ENCODE results near the gene CADPS. TPM values are rescaled to one million over a fixed set of nuclear protein-coding genes. Genes with fewer than 3 reads are reported as not detected.

CADPS gene
- total RNA-seq, 1 experiment from 2014 or later: not detected

GRCh38 chr3:62797132-62797531, 78.1 kb downstream of the CADPS start:
- no peak for DNase-seq
- Mint-ChIP-seq H3K27me3 (ENCODE audit: unreplicated experiment) (no peaks in the 10 kb centered on the region), H3K27ac (ENCODE audit: unreplicated experiment) (no peak overlapping the region)

GRCh38 chr3:62795978-62796657, 79.1 kb downstream of the CADPS start:
- Mint-ChIP-seq H3K27ac (ENCODE audit: unreplicated experiment) (no peak overlapping the region), H3K4me1 (ENCODE audit: low read depth, unreplicated experiment) (no peaks in the 10 kb centered on the region), H3K4me3 (ENCODE audit: low read depth, unreplicated experiment) (no peak overlapping the region), H3K36me3 (ENCODE audit: insufficient read depth, unreplicated experiment) (no peaks in the 10 kb centered on the region), H3K9me3 (ENCODE audit: low read depth, unreplicated experiment) (peaks cover 6% of the 10 kb centered on the region), H3K27me3 (ENCODE audit: unreplicated experiment) (no peaks in the 10 kb centered on the region)
- TF ChIP-seq CTCF (IDR thresholded peaks at IDR 0.05; ENCODE audit: unreplicated experiment): no peak
- DNase-seq: no peak
- intact Hi-C loops (cut with micrococcal nuclease; ENCODE audit: unreplicated experiment): no loop called here
- BruUV-seq (replicated peaks): no TSS peak
- CTCF ChIA-PET: no interaction called here

More at GRCh38 chr3:62797132-62797531, 78.1 kb downstream of the CADPS start:
- Mint-ChIP-seq H3K4me1 (ENCODE audit: low read depth, unreplicated experiment) (no peaks in the 10 kb centered on the region), H3K36me3 (ENCODE audit: insufficient read depth, unreplicated experiment) (no peaks in the 10 kb centered on the region), H3K9me3 (ENCODE audit: low read depth, unreplicated experiment) (peaks cover 6% of the 10 kb centered on the region), H3K4me3 (ENCODE audit: low read depth, unreplicated experiment) (no peak overlapping the region)
- no peak for TF ChIP-seq CTCF (IDR thresholded peaks at IDR 0.05; ENCODE audit: unreplicated experiment)
- CTCF ChIA-PET: no interaction called here
- no TSS peak for BruUV-seq (replicated peaks)
- intact Hi-C loops (cut with micrococcal nuclease; ENCODE audit: unreplicated experiment): no loop called here

GRCh38 chr3:62793946-62794345, 81.3 kb downstream of the CADPS start:
- no peak for TF ChIP-seq CTCF (IDR thresholded peaks at IDR 0.05; ENCODE audit: unreplicated experiment)
- Mint-ChIP-seq H3K9me3 (ENCODE audit: low read depth, unreplicated experiment) (peaks cover 6% of the 10 kb centered on the region), H3K27me3 (ENCODE audit: unreplicated experiment) (no peaks in the 10 kb centered on the region), H3K27ac (ENCODE audit: unreplicated experiment) (no peak overlapping the region), H3K4me1 (ENCODE audit: low read depth, unreplicated experiment) (no peaks in the 10 kb centered on the region), H3K4me3 (ENCODE audit: low read depth, unreplicated experiment) (no peak overlapping the region), H3K36me3 (ENCODE audit: insufficient read depth, unreplicated experiment) (no peaks in the 10 kb centered on the region)
- CTCF ChIA-PET: no interaction called here
- no peak for DNase-seq
- intact Hi-C loops (cut with micrococcal nuclease; ENCODE audit: unreplicated experiment): no loop called here
- BruUV-seq (replicated peaks): no TSS peak

GRCh38 chr3:62785384-62785783, 89.8 kb downstream of the CADPS start:
- BruUV-seq (replicated peaks): no TSS peak
- no peak for TF ChIP-seq CTCF (IDR thresholded peaks at IDR 0.05; ENCODE audit: unreplicated experiment)
- Mint-ChIP-seq H3K27ac (ENCODE audit: unreplicated experiment) (no peak overlapping the region), H3K27me3 (ENCODE audit: unreplicated experiment) (no peaks in the 10 kb centered on the region), H3K4me3 (ENCODE audit: low read depth, unreplicated experiment) (no peak overlapping the region), H3K9me3 (ENCODE audit: low read depth, unreplicated experiment) (no peaks in the 10 kb centered on the region), H3K4me1 (ENCODE audit: low read depth, unreplicated experiment) (no peaks in the 10 kb centered on the region), H3K36me3 (ENCODE audit: insufficient read depth, unreplicated experiment) (no peaks in the 10 kb centered on the region)
- DNase-seq: no peak
- CTCF ChIA-PET: no interaction called here
- intact Hi-C loops (cut with micrococcal nuclease; ENCODE audit: unreplicated experiment): no loop called here
